Keratinocyte (primary cell): ENCODE data around the gene TBRG4.

Experiments used
- EZH2 ChIP-seq: IDR thresholded peaks from one replicate; pipeline ENCODE4 v1.6.1; 2012; ENCODE audit warnings: inconsistent platforms, mild to moderate bottlenecking, low read length, moderate library complexity
- TF ChIP-seq, protein P1 (sequence below), 3 experiments: IDR thresholded peaks in 1 of 3; conservative IDR thresholded peaks in 1 of 3; optimal IDR thresholded peaks in 1 of 3; 2 replicates in 2 of 3; 3 replicates in 1 of 3; pipeline versions ENCODE3 to v1.5.1; 2011; ENCODE audit warnings: low read length in 3 of 3, mild to moderate bottlenecking in 3 of 3, moderate library complexity in 2 of 3, control low read depth in 1 of 3, inconsistent platforms in 1 of 3; ENCODE audit not compliant: insufficient read depth in 2 of 3; ENCODE audit errors: extremely low read depth in 1 of 3

DNA sequence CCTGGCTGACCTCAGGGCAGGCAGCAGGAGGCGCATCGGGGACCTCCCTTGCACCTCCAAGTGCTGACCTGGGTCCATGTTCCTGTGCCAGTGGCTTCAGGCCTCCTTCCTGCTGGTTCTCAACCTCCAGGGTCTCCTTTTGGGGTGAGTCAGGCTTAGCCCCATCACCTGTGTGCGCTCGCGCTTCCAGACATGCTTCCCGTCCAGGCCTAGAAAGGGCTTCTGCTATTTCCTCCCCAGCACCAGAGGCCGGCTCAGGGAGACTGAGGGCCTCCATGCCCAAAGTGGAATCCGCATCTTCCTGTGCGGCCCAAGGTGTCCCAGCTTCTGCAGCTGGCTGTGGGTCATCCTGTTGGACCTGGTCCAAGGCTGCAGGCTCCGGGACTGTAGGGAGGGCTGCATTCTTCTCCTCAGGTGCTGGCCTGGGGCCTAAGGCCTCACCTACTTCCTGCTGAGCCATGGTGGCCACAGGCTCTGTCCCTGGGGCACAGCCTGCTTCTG is 28.6 kb downstream of the TBRG4 start:
- TF ChIP-seq, protein P1, sequence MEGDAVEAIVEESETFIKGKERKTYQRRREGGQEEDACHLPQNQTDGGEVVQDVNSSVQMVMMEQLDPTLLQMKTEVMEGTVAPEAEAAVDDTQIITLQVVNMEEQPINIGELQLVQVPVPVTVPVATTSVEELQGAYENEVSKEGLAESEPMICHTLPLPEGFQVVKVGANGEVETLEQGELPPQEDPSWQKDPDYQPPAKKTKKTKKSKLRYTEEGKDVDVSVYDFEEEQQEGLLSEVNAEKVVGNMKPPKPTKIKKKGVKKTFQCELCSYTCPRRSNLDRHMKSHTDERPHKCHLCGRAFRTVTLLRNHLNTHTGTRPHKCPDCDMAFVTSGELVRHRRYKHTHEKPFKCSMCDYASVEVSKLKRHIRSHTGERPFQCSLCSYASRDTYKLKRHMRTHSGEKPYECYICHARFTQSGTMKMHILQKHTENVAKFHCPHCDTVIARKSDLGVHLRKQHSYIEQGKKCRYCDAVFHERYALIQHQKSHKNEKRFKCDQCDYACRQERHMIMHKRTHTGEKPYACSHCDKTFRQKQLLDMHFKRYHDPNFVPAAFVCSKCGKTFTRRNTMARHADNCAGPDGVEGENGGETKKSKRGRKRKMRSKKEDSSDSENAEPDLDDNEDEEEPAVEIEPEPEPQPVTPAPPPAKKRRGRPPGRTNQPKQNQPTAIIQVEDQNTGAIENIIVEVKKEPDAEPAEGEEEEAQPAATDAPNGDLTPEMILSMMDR (optimal IDR thresholded peaks at IDR 0.05 in 1 of 3, IDR thresholded peaks at IDR 0.05 in 1 of 3, conservative IDR thresholded peaks at IDR 0.05 in 1 of 3; ENCODE audit: extremely low read depth in 1 of 3, insufficient read depth in 2 of 3, low read length in 3 of 3) = no peak
- no peak for TF ChIP-seq EZH2
